AG04449 (cell line): ENCODE data around the gene NIF3L1.

Source experiments
- CTCF ChIA-PET: fragments of 350-600 bp; formaldehyde crosslinking; extraction: SDS; loops from one replicate; lab custom pipeline; 2021; ENCODE audit warnings: antibody characterized with exemption; lab: Yijun Ruan, JAX
- POLR2A ChIA-PET: fragments of 400-600, 350-600 bp; formaldehyde crosslinking; extraction: SDS; loops from one replicate; lab custom pipeline; 2020; ENCODE audit warnings: antibody characterized with exemption, inconsistent platforms; lab: Yijun Ruan, JAX
- DNase-seq: peaks from one replicate; pipeline ENCODE4 v3.0.0-alpha.2; 2010; ENCODE audit warnings: low read depth, low spot score
- H3K4me3 ChIP-seq: 2 replicates; pipeline ENCODE4 v1.5.1; 2011; ENCODE audit warnings: low read depth, mild to moderate bottlenecking, control low read depth, low read length
- CTCF ChIP-seq: IDR thresholded peaks from one replicate; pipeline ENCODE4 v1.5.1; 2011; ENCODE audit warnings: mild to moderate bottlenecking, moderate library complexity, low read length, control low read depth, inconsistent platforms; ENCODE audit not compliant: insufficient read depth; ENCODE audit errors: missing control alignments

NIF3L1 gene

GRCh38 chr2:200899482-200899881, 10.3 kb downstream of the NIF3L1 start:
- ChIA-PET POLR2A (no interaction called here), CTCF (interaction anchor here (1.2 to 4.1 kb wide), 4 partner anchors 169 to 333 kb away, joined by 4 to 21 read pairs (median 6); no protein-coding TSS in a partner anchor)
- TF ChIP-seq CTCF: no peak

GRCh38 chr2:200901459-200902072, 12.4 kb downstream of the NIF3L1 start:
- no peak overlapping the region for H3K4me3 ChIP-seq
- peak; percentile 66 for DNase-seq
- peak; percentile 67 for TF ChIP-seq CTCF
- POLR2A ChIA-PET: no interaction called here
- CTCF ChIA-PET: interaction anchor here (0.6 to 8.1 kb wide), 35 partner anchors 9 to 422 kb away, joined by 3 to 320 read pairs (median 3); partner anchors contain the start of genes CASP10, HYCC2, NDUFB3 and NIF3L1

More at GRCh38 chr2:200899482-200899881, 10.3 kb downstream of the NIF3L1 start:
- H3K4me3 ChIP-seq: no peak overlapping the region
- DNase-seq: no peak

GRCh38 chr2:200905618-200906296, 16.6 kb downstream of the NIF3L1 start:
- H3K4me3 ChIP-seq: no peak overlapping the region
- peak; percentile 24 for DNase-seq
- ChIA-PET POLR2A (interaction anchor here (1.1 to 1.2 kb wide), 2 partner anchors 163 to 326 kb away, joined by 4 to 6 read pairs; no protein-coding TSS in a partner anchor), CTCF (interaction anchor here (0.7 to 8.1 kb wide), 37 partner anchors 8 to 932 kb away, joined by 3 to 320 read pairs (median 5); partner anchors contain the start of genes CASP10, HYCC2, NDUFB3 and NIF3L1)
- peak; percentile 87 for TF ChIP-seq CTCF

- no peak overlapping the region for H3K4me3 ChIP-seq
- ChIA-PET CTCF (interaction anchor here (7.4 kb wide), 1 partner anchor 158 kb away, joined by 56 read pairs; no protein-coding TSS in a partner anchor), POLR2A (no interaction called here)
- no peak for TF ChIP-seq CTCF
- DNase-seq: no peak
These were observed 20.8 kb downstream of the NIF3L1 start for GRCh38 chr2:200909958-200910357.

GRCh38 chr2:200913654-200914053, 24.5 kb downstream of the NIF3L1 start:
- DNase-seq: peak; percentile 66
- TF ChIP-seq CTCF: no peak
- POLR2A ChIA-PET: interaction anchor here (0.6 kb wide), 1 partner anchor 217 kb away, joined by 3 read pairs; no protein-coding TSS in a partner anchor
- CTCF ChIA-PET: interaction anchor here (1.0 to 7.4 kb wide), 6 partner anchors 8 to 319 kb away, joined by 3 to 56 read pairs (median 4); no protein-coding TSS in a partner anchor
- H3K4me3 ChIP-seq: no peak overlapping the region

- no peak overlapping the region for H3K4me3 ChIP-seq
- DNase-seq: no peak
- TF ChIP-seq CTCF: no peak
- POLR2A ChIA-PET: no interaction called here
- CTCF ChIA-PET: interaction anchor here (1.3 kb wide), 1 partner anchor 21 kb away, joined by 3 read pairs; no protein-coding TSS in a partner anchor
These were observed 33.3 kb downstream of the NIF3L1 start for GRCh38 chr2:200922439-200922838.
